Choroid plexus epithelial cell (primary cell): Measurements from ENCODE around the gene AK9.

Experiments used
- DNase-seq: peaks from one replicate; pipeline ENCODE4 v3.0.0-alpha.2; 2010; ENCODE audit warnings: low read depth
- H3K4me3 ChIP-seq: 2 replicates; pipeline ENCODE4 v1.5.1; 2011; ENCODE audit warnings: low read depth, mild to moderate bottlenecking, control low read depth, low read length, moderate library complexity
- CTCF ChIP-seq: conservative IDR thresholded peaks from 2 replicates; pipeline ENCODE4 v1.5.1; 2011; ENCODE audit warnings: low read depth, mild to moderate bottlenecking, control low read depth, inconsistent platforms, low read length, moderate library complexity

Gene AK9

DNA sequence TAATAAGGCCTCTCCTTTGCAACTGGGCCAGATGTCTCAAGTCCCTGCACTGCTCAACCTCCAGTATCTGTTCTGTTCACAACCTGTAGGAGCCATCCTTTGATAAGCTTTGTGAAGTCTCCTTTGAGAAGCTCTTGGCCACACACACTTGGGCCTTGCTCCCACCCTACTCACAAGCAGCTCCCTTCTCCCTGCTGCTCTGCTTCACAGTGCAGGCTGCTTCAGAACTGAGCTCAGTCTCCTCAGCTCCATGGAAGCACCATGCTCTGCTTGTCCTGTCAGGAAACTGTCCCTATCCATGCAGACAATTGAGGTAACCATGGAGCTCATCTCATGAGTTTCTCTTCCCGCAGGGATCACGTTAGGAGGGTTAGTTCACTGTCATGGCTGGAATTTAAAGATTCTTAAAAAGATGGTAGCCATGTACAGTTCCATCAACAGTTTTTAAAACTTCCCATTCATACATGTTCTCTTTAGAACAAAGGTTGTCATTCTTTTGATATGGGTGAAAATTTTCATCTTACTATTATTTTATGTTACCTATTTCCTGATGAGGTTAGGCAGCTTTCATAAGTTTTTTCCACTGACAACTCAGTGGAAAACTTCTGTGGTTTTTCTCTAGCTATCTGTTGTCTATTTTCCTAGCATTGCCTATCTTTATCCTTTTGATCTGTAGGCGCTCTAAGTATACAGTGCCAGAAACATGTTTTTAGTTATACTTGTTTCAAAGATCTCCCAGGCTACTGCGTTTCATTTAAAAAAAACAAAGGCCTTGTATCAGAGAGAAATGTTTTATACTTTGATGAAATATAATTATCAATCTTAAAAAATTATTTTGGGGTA lies 62.6 kb downstream of the AK9 start:
- TF ChIP-seq CTCF: no peak
- no peak for DNase-seq
- H3K4me3 ChIP-seq: no peak overlapping the region

GRCh38 chr6:109626311-109626710 lies 64.7 kb downstream of the AK9 start:
- TF ChIP-seq CTCF: no peak
- no peak for DNase-seq

DNA sequence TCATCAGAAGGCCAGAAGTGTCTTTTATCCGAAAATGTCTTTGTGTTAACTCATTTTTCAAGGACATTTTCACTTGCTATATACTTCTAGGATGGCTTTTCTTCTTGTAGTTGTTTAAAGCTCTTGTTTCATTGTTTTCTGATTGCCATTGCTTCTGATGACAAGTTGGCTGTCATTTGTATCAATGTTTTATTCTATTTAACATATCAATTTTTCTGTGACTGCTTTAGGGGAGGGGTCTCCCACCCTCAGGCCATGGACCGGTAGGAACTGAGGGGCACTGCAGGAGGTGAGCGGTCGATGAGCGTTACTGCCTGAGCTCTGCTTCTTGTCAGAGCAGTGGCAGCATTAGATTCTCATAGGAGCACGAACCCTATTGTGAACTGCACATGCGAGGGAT lies 65.8 kb downstream of the AK9 start:
- no peak for DNase-seq
- TF ChIP-seq CTCF: no peak
- H3K4me3 ChIP-seq: no peak overlapping the region

More at GRCh38 chr6:109626311-109626710, 64.7 kb downstream of the AK9 start:
- H3K4me3 ChIP-seq: no peak overlapping the region

DNA sequence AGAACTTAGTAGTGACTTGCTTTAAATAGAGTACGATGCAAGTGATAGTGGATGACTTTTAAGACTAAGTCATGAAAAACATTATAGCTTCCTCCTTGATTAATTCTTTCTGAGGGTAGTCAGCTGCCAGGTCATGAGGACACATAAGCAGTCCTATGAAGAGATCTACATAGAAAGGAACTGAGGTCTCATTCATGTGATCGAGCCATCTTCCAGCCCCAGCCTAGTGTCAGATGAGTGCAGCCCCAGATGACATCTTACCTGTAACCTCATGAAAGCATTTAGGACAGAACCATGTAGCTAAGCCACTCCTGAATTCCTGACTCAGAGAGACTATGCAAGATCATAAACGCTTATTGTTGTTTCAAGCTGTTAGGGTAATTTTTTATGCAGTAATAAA lies 67.7 kb downstream of the AK9 start:
- no peak for DNase-seq
- TF ChIP-seq CTCF: no peak
- no peak overlapping the region for H3K4me3 ChIP-seq

DNA sequence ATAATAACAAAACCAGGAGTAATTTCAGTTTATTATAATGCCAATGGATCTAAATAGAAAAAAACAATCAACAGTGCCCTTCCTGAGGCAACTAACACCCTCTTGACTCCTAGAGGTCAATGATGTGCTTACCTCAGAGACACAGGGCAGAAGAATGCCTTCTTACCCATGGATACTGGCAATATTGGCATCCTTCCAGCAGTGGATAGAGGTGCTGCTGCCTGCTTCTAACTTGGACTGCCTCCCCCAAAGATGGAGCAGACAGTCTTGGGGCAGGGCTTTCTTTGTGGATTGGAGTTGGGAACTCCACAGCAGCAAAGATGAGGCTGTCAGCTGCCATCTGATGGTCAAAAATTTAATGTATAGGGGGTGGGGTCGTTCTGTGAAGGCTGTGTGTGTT lies 78.7 kb downstream of the AK9 start:
- TF ChIP-seq CTCF: no peak
- DNase-seq: no peak
- H3K4me3 ChIP-seq: no peak overlapping the region

- no peak for TF ChIP-seq CTCF
- no peak for DNase-seq
- no peak overlapping the region for H3K4me3 ChIP-seq
Measured at GRCh38 chr6:109611502-109611901, 79.5 kb downstream of the AK9 start.

DNA sequence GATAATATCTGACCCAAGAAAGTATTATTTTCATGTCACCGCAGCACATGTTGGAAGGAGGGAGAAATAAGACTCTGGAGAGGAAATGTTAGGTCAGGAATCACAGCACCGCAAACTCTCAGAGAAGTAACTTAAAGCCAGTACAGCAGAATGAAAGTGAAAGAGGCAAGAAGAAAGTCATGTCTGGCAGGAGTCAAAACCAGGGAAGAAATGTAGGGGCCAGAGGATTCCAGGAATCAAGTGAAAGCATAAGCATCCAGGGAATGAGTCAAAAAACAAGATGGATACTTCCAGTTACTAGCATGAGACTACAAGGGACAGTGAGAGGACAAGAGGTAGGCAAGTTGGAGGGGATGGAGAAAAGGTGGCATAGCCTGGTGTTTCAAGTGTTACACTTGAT lies 80.4 kb downstream of the AK9 start:
- H3K4me3 ChIP-seq: no peak overlapping the region
- peak; percentile 49 for DNase-seq
- TF ChIP-seq CTCF: no peak
